GM23248 (cell line): ENCODE results near the gene E2F1. TPM values are rescaled to one million over a fixed set of nuclear protein-coding genes. Genes with fewer than 3 reads are reported as not detected.

Source experiments
- DNase-seq: peaks from one replicate; pipeline ENCODE4 v3.0.0-alpha.2; 2015
- H2AFZ ChIP-seq: fragments of 200-600 bp; sonication (generic); 2 replicates; pipeline ENCODE4 v1.6.1; 2016; ENCODE audit warnings: antibody characterized with exemption
- H3F3A ChIP-seq: fragments of 200-600 bp; sonication (generic); 2 replicates; pipeline ENCODE4 v1.6.1; 2016; ENCODE audit warnings: mild to moderate bottlenecking, antibody characterized with exemption, mixed run types; ENCODE audit not compliant: insufficient read depth
- H3K27ac ChIP-seq: fragments of 200-600 bp; sonication (generic); 2 replicates; pipeline ENCODE4 v1.5.1; 2016; ENCODE audit warnings: mild to moderate bottlenecking
- H3K27me3 ChIP-seq: fragments of 200-600 bp; sonication (generic); replicated peaks from 2 replicates; pipeline ENCODE4 v1.6.1; 2016; ENCODE audit warnings: mild to moderate bottlenecking; ENCODE audit not compliant: insufficient read depth
- H3K36me3 ChIP-seq: fragments of 200-600 bp; sonication (generic); 2 replicates; pipeline ENCODE4 v1.6.1; 2016; ENCODE audit warnings: low read depth, mild to moderate bottlenecking
- H3K4me1 ChIP-seq: fragments of 200-600 bp; sonication (generic); 2 replicates; pipeline ENCODE4 v1.6.1; 2016; ENCODE audit warnings: mild to moderate bottlenecking; ENCODE audit not compliant: insufficient read depth
- H3K4me2 ChIP-seq: fragments of 200-600 bp; sonication (generic); one replicate; pipeline ENCODE4 v1.6.1; 2016; ENCODE audit warnings: mild to moderate bottlenecking; ENCODE audit not compliant: unreplicated experiment
- H3K4me3 ChIP-seq: fragments of 200-600 bp; sonication (generic); 2 replicates; pipeline ENCODE4 v1.5.1; 2016; ENCODE audit warnings: mild to moderate bottlenecking
- H3K79me2 ChIP-seq: fragments of 200-600 bp; sonication (generic); 2 replicates; pipeline ENCODE4 v1.6.1; 2016; ENCODE audit warnings: mild to moderate bottlenecking; ENCODE audit not compliant: insufficient read depth
- H3K9ac ChIP-seq: fragments of 200-600 bp; sonication (generic); 2 replicates; pipeline ENCODE4 v1.6.1; 2016; ENCODE audit warnings: mild to moderate bottlenecking
- H3K9me2 ChIP-seq: fragments of 200-600 bp; sonication (generic); 2 replicates; pipeline ENCODE4 v1.6.1; 2016; ENCODE audit warnings: mixed run types, mild to moderate bottlenecking, moderate library complexity; ENCODE audit not compliant: insufficient read depth
- H3K9me3 ChIP-seq: fragments of 200-600 bp; sonication (generic); one replicate; pipeline ENCODE4 v1.6.1; 2017; ENCODE audit warnings: low read depth
- H4K20me1 ChIP-seq: fragments of 200-600 bp; sonication (generic); 2 replicates; pipeline ENCODE4 v1.6.0; 2016; ENCODE audit not compliant: insufficient read depth
- EZH2 ChIP-seq: fragments of 200-600 bp; sonication (generic); IDR thresholded peaks from 2 replicates; pipeline ENCODE4 v1.6.1; 2018; ENCODE audit warnings: antibody characterized with exemption, mild to moderate bottlenecking; ENCODE audit not compliant: insufficient read depth, poor library complexity, severe bottlenecking
- EZH2phosphoT487 ChIP-seq: fragments of 200-600 bp; sonication (generic); IDR thresholded peaks from 2 replicates; pipeline ENCODE4 v1.6.1; 2018; ENCODE audit warnings: antibody characterized with exemption, moderate library complexity, mild to moderate bottlenecking, low read depth; ENCODE audit not compliant: insufficient read depth
- WGBS, 2 experiments: methylation state at CpG; one replicate each; pipeline ENCODE4 v1.1.6; 2015 to 2017; ENCODE audit warnings: low lambda C conversion rate in 2 of 2, low coverage in 1 of 2; ENCODE audit errors: missing lambda C conversion rate in 2 of 2; 5-methylcytosine and 5-hydroxymethylcytosine counted together
- in situ Hi-C: fragments of 300-500 bp; cut with MboI; formaldehyde crosslinking; loops from 2 replicates; pipeline ENCODE4 v1.15.0; 2020
- polyA plus RNA-seq: library from polyadenylated mRNA; unstranded; fragments of >200 nt; fragmentation: Nextera tagmentation; extraction: Ambion mirVana; gene quantifications from 2 replicates; pipeline ENCODE4 v1.2.1, GENCODE V29; 2016
- total RNA-seq: library from RNA; depleted of rRNA; stranded (reverse); fragments of >200 nt; shearing (Covaris generic); gene quantifications from 2 replicates; pipeline ENCODE4 v1.2.3, GENCODE V29; 2014

E2F1 gene
- total and polyA plus RNA-seq, 2 experiments from 2014 or later, result 4.9 to 12.9 TPM

- Histone ChIP-seq H3K79me2 (peaks cover 21% of the 10 kb centered on the region), H3K4me1 (peaks cover 25% of the 10 kb centered on the region), H2AFZ (peak within 1 kb of the TSS; percentile 96), H3K9me3 (no peaks in the 10 kb centered on the region), H4K20me1 (no peaks in the 10 kb centered on the region), H3K9me2 (no peaks in the 10 kb centered on the region), H3K27ac (peak within 1 kb of the TSS; percentile 59), H3K4me3 (peak within 1 kb of the TSS; percentile 81), H3K4me2 (peak within 1 kb of the TSS; percentile 87), H3K9ac (peak within 1 kb of the TSS; percentile 84), H3K27me3 (no peaks in the 10 kb centered on the region), H3F3A (peaks cover 14% of the 10 kb centered on the region), H3K36me3 (no peaks in the 10 kb centered on the region)
- DNase-seq, result peak; percentile 91
- WGBS, 2 experiments, result 3 to 5% methylated on average over 29 to 42 of the region's 73 CpGs
- no peak for TF ChIP-seq EZH2
- no peak for TF ChIP-seq EZH2phosphoT487
- in situ Hi-C loops, result no loop called here
Observed at GRCh38 chr20:33674294-33675135, 11.7 kb downstream of the E2F1 start, which contains the start of gene NECAB3. Gene NECAB3, minus strand, starts transcription at chr20:33674428. Its CDS starts 76 bp downstream, at chr20:33674352.

- no peaks in the 10 kb centered on the region for H3K36me3 ChIP-seq
- H3K79me2 ChIP-seq, result peaks cover 21% of the 10 kb centered on the region
- H4K20me1 ChIP-seq, result no peaks in the 10 kb centered on the region
- peaks cover 14% of the 10 kb centered on the region for H3F3A ChIP-seq
- H3K9ac ChIP-seq, result peak overlapping the region; percentile 84
- H3K27ac ChIP-seq, result peak overlapping the region; percentile 25
- H3K27me3 ChIP-seq, result no peaks in the 10 kb centered on the region
- no peak for TF ChIP-seq EZH2
- TF ChIP-seq EZH2phosphoT487, result no peak
- H3K9me3 ChIP-seq, result no peaks in the 10 kb centered on the region
- H3K4me3 ChIP-seq, result peak overlapping the region; percentile 81
- H3K9me2 ChIP-seq, result no peaks in the 10 kb centered on the region
- in situ Hi-C loops, result no loop called here
- peak; percentile 29 for DNase-seq
- WGBS, 2 experiments, result 2 to 3% methylated on average over 16 to 27 of the region's 29 CpGs
- H2AFZ ChIP-seq, result peak overlapping the region; percentile 65
- H3K4me1 ChIP-seq, result peaks cover 25% of the 10 kb centered on the region
- H3K4me2 ChIP-seq, result peak overlapping the region; percentile 85
Observed at GRCh38 chr20:33673410-33674293, 12.5 kb downstream of the E2F1 start.

- no peak for DNase-seq
- Histone ChIP-seq H4K20me1 (no peaks in the 10 kb centered on the region), H2AFZ (0 out of 2 replicates have a peak overlapping the region, but pooled peaks have one; percentile 65), H3K36me3 (no peaks in the 10 kb centered on the region), H3K4me1 (peaks cover 28% of the 10 kb centered on the region), H3K79me2 (peaks cover 21% of the 10 kb centered on the region), H3K9me2 (no peaks in the 10 kb centered on the region), H3K4me3 (peak overlapping the region; percentile 81), H3F3A (peaks cover 18% of the 10 kb centered on the region), H3K4me2 (peak overlapping the region; percentile 85), H3K27ac (no peak overlapping the region), H3K9ac (peak overlapping the region; percentile 84), H3K27me3 (no peaks in the 10 kb centered on the region), H3K9me3 (no peaks in the 10 kb centered on the region)
- in situ Hi-C loops, result no loop called here
- WGBS, 2 experiments, result 19% methylated on average over 4 of the region's 4 CpGs
- TF ChIP-seq EZH2, result no peak
- TF ChIP-seq EZH2phosphoT487, result no peak
Observed at GRCh38 chr20:33673114-33673409, 13.1 kb downstream of the E2F1 start.

GRCh38 chr20:33672426-33673113 lies 13.6 kb downstream of the E2F1 start:
- in situ Hi-C loops, result no loop called here
- peak overlapping the region; percentile 81 for H3K4me3 ChIP-seq
- peak; percentile 44 for DNase-seq
- peaks cover 21% of the 10 kb centered on the region for H3K79me2 ChIP-seq
- no peaks in the 10 kb centered on the region for H3K9me2 ChIP-seq
- WGBS, 2 experiments, result 46 to 50% methylated on average over 17 of the region's 17 CpGs
- H3K4me2 ChIP-seq, result peak overlapping the region; percentile 85
- no peaks in the 10 kb centered on the region for H3K27me3 ChIP-seq
- TF ChIP-seq EZH2phosphoT487 (no peak), EZH2 (no peak)
- H3K4me1 ChIP-seq, result peaks cover 28% of the 10 kb centered on the region
- H2AFZ ChIP-seq, result no peak overlapping the region
- H4K20me1 ChIP-seq, result no peaks in the 10 kb centered on the region
- H3K36me3 ChIP-seq, result no peaks in the 10 kb centered on the region
- H3K9ac ChIP-seq, result peak overlapping the region; percentile 84
- no peak overlapping the region for H3K27ac ChIP-seq
- H3K9me3 ChIP-seq, result no peaks in the 10 kb centered on the region
- H3F3A ChIP-seq, result peaks cover 18% of the 10 kb centered on the region
